HG02840 (cell line): ENCODE data around the gene COG1.

Experiments
- ATAC-seq: cut with Tn5 transposase; IDR thresholded peaks from one replicate; pipeline ENCODE4 v1.9.1; 2021; ENCODE audit warnings: mild to moderate bottlenecking, moderate library complexity, moderate number of reproducible peaks; ENCODE audit not compliant: unreplicated experiment, low FRiP score

The COG1 gene

DNA sequence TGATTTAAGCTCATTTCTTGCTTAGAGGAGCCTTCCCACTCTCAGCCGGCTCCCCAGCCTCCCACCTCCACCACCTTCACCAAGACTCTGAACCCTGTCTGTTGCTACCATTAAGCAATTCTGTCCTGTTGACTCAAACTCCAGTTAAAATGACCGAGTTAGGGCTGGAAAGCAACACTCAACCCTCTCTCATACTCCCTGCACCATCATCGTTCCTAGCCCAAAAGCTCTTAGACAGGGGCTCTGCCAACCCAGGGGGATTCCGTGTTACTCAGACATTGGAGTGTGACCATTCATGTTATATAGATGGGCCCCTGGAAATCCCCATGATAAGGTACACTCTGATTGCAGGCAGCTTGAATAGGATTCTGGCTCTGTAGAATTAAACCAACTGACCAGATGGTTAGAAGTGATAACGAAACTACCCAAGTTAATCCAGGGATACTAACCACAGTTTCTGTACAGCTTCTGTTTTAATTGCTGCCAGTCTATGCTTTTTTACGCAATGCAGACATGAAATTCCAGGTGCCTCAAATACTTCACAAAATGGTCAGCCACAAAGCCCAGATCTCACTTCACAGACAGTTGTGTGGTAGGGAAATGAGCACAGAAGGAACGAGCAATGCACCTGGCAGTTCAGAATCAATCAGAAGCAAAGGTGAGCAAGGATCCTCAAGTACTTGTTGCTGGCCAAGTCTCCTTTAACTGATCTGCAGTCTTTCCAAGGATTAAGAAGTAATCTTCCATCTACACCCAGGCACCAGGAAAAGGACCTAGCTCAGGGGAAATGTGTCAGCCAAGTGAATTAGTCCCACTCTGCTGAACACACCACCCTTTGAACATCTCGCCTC is 25.9 kb upstream of the COG1 start:
- no peak for ATAC-seq

DNA sequence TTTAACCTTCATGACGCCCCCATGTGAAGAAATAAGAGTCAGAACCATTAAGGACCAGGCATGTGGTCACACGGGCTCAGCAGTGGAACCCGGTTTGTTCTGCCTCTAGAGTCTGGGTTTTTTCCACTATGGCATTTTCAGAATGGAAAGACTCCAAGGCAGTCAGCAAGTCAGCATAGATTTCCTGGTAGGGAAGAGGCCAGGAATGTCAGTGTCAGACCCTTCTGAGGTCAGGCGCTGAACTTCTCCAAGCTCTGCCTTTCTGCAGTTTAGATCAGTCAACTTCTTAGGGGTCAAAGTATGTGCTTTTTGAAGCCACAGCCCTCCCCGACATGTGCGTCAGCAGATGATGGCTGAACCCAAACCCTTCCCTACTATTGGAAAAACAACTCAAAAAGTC is 24.2 kb upstream of the COG1 start:
- ATAC-seq: no peak

DNA sequence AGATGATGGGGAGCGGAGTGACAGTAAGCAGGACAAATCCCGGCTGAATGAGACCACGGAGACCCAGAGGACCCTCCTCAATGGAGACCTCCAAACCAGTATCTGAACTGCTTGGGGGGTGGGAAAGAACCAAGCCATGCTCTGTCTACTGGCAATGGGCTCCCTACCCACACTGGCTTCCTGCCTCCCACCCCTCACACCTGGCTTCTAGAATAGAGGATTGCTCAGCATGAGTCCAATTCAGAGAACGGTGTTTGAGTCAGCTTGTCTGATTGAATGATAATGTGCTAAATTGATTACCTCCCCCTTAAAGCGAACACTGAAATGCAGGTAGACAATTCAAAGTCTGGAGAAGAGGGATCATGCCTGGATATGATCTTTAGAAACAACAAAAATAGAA is 22.5 kb upstream of the COG1 start:
- no peak for ATAC-seq

DNA sequence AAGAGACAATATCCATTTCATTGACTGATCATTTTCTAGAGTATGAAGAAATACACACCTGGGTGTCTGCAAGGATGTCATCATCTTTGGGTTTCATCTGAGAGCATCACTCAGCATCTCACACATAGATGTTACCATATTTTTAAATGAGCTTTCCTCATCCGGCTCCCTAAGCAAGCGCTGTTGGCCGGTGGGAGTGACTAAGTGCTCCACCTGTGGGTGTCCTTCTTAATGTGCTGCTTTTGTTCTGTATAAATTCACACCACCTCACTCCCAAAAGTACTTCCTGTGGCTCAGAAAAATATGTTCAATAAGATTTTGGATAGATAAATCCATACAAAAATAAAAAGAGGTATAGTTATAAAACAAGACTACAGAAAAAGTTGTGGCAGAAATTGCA is 20.6 kb upstream of the COG1 start:
- ATAC-seq: no peak

DNA sequence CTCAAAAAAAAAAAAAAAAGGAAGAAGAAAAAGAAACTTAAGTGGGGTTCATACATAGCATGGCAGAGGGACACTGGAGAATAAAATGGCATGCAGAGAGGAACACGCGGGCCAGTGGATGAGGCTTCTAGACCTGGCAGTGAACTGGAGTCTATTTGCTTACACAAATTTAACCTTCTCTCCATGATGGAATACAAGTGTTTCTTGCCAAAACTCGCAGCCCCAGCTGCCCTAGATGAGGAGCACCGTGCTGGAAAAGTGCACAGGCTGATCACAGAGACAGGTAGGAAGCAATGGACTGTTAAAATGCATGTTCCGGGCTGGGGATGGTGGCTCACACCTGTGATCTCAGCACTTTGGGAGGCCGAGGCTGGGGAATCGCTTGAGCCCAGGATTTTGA is 18.7 kb upstream of the COG1 start:
- ATAC-seq: no peak

DNA sequence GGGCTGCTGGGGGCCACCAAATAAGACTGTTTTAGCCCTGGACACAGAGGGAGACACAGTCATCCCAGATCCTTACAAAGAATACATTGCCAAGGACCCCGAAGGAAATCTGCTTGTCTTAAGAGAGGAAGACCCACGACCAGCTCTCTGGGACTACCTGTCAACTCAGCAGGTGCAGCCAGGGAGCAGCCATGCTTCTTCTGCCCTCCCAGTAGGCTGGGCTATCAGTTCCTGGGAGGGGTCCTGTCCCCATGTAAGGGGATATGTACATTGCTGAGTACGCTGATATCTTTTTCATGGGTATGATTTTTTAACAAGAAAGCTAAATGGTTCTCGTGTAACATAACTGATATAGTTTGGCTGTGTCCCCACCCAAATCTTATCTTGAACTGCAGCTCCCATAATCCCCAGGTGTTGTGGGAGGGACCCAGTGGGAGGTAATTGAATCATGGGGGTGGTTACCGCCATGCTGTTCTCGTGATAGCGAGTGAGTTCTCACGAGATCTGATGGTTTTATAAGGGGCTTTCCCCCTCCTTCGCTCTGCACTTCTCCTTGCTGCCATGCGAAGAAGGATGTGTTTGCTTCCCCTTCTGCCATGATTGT is 16.8 kb upstream of the COG1 start:
- no peak for ATAC-seq

DNA sequence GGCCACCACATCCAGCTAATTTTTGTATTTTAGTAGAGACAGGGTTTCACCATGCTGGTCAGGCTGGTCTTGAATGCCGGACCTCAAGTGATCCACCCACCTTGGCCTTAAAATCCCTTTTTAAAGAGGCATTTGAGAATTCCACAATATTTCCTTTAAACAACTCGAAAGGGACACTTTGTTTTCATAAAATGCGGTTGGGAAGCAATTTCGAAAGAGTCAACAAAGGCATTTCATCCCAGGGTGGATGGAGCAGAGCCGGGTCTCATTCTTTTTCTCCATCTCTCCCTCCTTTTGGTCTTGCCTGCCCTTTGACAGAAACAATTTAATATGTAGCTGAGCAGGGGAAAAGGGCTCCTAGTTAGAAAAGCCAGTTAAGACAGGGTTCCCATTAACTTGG is 13.5 kb upstream of the COG1 start:
- no peak for ATAC-seq

DNA sequence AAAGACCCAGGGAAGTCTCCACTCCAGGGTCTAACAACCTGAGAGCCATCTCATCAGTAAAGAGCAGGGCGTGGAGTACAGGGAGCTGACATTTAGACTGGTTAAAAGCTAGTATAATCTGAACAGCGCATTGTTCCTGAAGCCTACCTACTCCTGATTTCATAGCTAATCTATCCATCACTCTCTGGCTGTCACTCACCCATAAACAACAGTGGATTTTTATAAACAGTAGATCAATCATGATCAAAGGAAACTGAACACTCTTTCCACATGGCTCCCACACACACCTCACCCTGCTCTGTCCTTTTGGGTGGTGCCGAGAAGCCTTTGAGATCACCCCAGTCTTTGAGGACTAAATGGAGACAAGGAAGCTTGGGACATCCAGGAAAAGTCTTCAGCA is 13.0 kb upstream of the COG1 start:
- ATAC-seq: no peak

DNA sequence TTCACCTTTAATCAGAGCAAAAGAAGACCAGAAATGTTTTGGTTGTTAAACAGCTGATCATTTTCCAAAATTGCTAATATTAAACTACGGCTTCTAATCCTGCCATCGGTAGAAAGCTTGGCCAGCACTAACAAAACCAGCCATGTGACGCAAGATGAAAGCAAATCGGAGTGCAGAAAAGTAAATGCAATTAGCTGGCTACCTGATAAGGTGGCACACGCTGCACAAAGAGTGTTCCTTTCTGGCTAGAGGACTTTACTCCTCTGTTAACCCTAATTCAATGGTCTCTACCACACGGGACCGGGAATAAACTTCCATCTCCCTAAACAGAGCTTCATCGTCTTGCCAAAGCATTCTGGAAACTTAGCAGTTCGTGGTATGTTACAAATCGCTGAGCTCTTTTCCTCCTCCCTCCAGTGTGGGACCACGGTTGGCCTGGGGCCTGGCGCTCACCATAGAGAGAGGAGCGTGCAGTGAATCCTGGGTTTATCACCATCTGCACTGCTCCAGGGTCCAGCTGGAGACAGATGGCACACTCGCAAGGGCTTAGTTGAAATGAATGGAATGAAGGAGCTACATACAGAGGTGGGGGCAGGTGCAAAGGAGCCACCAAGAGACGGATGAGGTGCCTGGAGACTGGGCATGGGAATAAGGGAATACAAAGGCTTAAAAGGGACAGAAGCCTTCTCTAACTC is 10.1 kb upstream of the COG1 start:
- no peak for ATAC-seq

DNA sequence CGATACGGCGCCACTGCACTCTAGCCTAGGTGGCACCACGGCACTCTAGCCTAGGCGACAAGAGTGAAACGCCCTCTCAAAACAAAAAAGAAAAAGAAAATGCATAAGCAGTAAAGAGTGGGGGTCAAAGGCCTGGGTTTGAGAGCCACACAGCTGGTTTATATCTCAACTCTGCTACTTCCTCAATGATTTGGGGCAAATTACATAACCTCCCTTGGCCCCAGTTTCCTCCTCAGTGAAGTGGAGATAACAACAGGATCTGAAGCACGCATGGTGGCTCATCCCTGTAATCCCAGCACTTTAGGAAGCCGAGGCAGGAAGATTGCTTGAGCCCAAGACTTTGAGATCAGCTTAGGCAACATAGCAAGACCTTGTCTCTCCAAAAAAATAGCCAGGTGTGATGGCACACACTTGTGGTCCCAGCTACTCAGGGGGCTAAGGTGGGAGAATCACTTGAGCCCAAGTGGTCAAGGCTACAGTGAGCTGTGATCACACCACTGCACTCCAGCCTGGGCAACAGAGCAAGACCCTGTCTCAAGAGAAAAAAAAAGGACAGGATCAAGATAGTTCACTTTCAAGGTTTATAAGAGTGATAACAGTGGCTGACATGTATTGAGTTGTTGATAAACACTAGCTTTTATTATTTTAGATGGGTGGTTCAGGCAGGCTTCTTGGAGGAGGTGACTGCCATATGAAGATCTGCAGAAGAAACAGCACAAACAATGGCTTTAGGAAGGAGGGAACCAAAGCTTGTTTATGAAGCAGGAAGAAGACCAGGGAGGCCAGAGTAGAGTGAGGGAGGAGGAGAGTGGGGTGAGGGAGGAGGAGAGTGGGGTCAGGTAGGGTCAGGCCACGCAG is 8.5 kb upstream of the COG1 start:
- no peak for ATAC-seq

DNA sequence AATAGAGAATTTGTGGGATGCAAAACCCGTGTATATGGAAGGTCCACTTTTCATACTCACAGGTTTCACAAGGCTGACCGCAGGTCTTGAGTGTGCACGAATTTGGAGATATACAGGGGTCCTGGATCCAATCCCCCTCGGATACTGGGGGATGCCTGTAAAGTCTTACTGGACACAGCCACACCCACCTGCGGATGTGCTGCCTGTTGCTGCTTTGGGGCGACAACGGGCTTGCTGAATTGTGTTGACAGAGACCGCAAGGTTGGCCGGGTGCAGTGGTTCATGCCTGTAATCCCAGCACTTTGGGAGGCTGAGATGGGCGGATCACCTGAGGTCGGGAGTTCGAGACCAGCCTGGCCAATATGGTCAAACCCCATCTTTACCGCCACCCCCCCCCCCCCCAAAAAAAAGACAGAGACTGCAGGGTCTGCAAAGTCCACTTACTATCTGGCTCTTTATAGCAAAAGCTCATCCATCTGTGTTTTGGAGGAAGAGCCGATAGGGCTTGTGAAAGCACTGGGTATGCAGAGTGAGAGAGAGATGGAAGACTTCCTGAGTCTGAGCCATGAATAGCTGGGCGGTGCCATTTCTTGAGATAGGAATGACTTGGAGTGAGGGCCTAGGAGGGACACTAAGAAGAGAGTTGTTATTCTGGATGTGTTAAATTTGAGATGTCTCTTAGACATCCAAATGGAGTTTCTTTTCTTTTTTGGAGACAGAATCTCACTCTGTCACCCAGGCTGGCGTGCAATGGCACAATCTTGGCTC is 6.4 kb upstream of the COG1 start:
- no peak for ATAC-seq

DNA sequence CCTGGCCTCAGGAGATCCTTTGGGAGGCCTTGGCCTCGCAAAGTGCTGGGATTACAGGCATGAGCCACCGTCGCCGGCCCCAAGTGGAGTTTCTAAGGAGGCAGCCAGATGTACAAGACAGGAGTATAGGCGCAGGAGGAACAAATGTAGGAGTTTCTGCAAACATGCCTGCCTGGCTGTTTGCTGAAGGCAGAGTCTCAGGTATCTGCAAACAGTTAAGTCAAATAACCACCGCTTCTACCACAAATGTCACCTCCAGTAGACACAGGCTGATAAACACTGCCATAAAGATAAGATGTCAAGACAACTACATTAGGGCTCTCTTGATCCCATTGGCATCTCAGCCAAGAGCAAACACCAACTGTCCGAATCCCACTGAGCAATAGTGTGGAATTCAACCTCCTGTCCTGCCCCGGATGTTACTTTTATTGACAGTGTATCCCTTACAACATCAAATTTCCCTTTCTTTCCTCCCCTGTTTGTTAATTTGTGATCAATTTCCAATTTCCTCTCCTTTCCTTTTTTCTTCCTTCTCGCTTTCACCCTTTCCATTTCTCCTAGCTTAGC is 5.6 kb upstream of the COG1 start:
- ATAC-seq: no peak

DNA sequence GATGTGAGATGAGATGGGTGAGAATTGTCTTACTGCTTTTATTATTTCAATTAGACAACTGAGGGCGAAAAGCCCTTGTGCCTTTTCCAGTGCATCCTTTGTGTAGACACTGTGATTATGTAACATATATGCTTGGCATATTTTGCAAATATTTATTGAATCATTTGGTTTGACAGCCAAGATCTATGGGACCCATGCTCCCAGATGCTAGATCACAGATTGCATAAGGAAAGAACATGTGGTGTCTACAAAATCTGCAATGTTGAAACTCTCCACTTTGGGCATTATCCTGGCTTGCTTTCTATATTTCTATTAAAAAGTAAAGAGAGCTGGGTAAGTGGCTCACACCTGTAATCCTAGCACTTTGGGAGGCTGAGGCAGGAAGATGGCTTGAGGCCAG is 4.8 kb upstream of the COG1 start:
- ATAC-seq: no peak

DNA sequence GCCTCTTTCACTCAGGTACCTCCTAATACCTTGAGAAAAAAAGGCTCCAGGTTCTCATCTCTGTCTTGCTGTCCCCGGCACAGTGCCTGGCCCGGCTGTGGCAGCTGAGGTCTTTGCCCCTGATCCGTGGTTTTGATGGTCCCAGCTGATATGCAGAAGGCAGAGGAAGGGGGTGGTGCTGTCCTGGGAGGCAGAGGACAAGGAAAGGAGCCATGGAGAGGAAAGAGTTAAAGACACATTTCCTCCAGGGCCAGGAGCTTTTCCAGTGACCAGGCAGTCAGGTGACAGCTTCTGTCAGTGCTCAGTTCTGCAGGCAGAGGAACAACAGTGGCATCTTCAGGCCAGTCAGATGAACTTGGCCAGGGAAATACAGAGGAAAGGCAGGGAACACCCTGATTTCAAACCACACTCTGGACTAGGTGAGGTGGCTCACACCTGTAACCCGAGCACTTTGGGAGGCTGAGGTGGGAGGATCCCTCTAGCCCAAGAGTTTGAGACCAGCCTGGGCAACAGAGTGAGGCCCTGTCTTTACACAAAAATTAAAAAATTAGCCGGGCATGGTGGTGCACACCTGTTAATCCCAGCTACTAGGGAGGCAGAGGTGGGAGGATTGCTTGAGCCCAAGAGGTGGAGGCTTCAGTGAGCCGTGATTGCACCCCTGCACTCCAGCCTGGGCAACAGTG is 3.3 kb upstream of the COG1 start:
- ATAC-seq: no peak

DNA sequence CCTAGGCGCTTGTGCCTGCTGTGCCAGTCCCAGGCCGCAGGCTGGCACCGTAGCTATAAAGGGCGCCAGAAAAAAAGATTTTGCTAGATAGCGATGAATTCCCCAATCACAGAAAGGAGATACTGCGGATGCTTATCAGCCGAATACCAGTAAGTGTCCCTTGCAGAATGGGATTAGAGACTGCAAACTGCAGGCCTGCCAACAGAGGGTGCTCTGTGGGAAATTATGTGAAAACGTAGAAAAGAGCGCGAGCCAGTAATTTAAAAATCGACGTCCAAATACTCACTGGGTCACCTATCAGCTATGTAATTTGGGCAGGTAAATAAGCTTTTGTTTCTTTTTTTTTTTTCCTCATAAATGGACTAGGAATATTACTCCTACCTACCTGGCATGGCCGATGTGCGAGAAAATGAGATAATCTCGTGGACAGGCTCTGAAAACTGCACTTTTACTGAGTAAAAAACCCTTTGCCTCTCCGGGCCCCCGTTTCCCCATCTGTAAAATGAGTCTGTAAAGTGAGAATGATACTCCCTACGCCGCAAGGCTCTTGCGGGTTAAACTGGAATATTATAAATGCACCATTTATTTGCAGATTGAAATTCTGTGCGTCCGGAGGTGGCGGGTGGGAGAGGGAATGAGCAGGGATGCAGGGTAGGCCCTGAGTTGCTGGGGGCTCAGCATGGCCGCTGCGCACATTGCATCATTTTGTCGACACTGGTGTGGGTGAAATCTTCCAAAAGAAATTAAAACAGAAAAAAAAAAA is 1.2 kb upstream of the COG1 start:
- no peak for ATAC-seq

DNA sequence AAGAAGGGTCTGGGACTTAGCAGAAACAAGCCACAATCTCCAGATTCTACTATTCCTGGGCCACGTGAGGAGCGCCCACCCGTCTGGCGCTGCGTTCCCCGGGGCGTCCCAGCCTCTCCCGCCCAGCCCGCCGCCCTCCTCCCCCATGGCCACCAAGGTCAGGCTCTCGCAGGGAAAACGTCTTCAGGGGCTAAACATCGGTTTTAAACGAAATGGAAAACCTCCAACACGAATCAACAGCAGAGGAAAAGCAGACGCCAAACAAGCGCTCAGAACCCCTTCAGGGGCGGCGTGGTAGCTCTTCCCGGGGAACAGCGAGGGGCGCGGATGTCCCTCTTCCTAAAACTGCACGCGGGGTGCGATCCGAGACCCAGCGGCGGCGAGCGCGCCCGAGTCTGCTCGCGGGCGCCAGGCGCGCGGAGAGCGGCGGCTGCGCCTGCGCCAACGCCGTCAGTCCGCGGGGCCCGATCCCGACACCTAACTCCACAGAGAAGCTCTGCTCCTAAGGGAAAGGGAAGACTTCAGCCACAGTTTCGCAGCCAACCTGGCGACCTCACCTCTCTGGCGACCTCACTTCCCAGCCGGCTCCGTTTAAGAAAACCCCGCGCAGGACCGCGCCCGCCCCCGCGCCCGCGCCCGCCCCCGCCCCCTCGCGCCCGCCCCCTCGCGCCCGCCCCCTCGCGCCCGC is 505 bp upstream of the COG1 start:
- peak; percentile 46 for ATAC-seq

DNA sequence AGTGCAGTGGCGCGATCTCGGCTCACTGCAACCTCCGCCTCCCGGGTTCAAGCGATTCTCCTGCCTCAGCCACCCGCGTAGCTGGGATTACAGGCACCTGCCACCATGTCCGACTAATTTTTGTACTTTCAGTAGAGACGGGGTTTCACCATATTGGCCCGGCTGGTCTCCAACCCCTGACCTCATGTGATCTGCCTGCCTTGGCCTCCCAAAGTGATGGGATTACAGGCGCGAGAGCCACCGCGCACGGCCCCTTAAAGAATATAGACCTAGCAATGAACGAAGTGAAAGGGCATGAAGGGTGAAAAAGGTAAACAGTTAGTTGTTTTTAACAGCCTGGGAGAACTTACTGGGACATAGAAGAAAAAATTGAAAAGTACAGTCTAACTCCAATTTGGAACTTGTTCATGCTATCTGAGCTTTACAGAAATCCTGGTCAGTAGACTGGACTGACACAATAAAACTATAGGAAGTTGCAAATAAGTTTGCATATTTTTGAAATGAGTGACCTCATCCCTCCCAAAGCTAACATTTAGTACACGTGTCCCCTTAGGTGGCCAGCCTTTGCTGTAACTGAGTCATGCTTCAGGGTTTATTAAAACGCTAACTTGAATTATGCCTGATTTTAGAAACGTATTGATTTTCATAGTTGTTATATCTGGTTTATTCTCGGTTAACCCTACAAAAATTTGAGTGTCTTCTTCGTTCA is 1.8 kb downstream of the COG1 start:
- ATAC-seq: no peak
